K562 (cell line): ENCODE results near the gene RYK. TPM values are rescaled to one million over a fixed set of nuclear protein-coding genes. Genes with fewer than 3 reads are reported as not detected.

Experiments
- CEBPG ChIP-seq, 3 experiments: fragments of 200-800 bp in 1 of 3; sonication (Bioruptor generic) in 1 of 3; sonication (generic) in 1 of 3; formaldehyde crosslinking in 1 of 3; IDR thresholded peaks in 2 of 3; conservative IDR thresholded peaks in 1 of 3; 2 replicates each; pipeline versions ENCODE4 v1.6.1 to v1.8.0; 2016 to 2022; ENCODE audit warnings: missing compliant biosample characterization in 2 of 3, missing genetic modification characterization in 2 of 3, mild to moderate bottlenecking in 1 of 3, missing genetic modification reagents in 1 of 3
- E2F5 ChIP-seq: sonication (generic); formaldehyde crosslinking; IDR thresholded peaks from 2 replicates; pipeline ENCODE4 v1.8.0; 2022; ENCODE audit warnings: mild to moderate bottlenecking, missing genetic modification reagents
- EZH2 ChIP-seq: IDR thresholded peaks from 2 replicates; pipeline ENCODE4 v1.6.1; 2012; ENCODE audit warnings: low read depth, mild to moderate bottlenecking, inconsistent platforms, low read length, borderline replicate concordance
- FOXJ2 ChIP-seq: fragments of 200-800 bp; sonication (Bioruptor generic); IDR thresholded peaks from 2 replicates; pipeline ENCODE4 v1.6.1; 2016; ENCODE audit warnings: missing genetic modification characterization, missing compliant biosample characterization
- FOXO4 ChIP-seq: fragments of 450-650 bp; formaldehyde crosslinking; IDR thresholded peaks from 2 replicates; pipeline ENCODE4 v1.4.0; 2020; ENCODE audit warnings: mild to moderate bottlenecking, moderate library complexity
- GATAD2B ChIP-seq: fragments of 450-650 bp; IDR thresholded peaks from 2 replicates; pipeline ENCODE4 v1.6.1; 2017; ENCODE audit warnings: mild to moderate bottlenecking, borderline replicate concordance
- L3MBTL2 ChIP-seq: fragments of 450-650 bp; IDR thresholded peaks from 2 replicates; pipeline ENCODE4 v1.6.1; 2016; ENCODE audit warnings: mild to moderate bottlenecking, moderate library complexity
- MCM3 ChIP-seq: fragments of 450-650 bp; IDR thresholded peaks from 2 replicates; pipeline ENCODE4 v1.6.1; 2016
- SNRNP70 ChIP-seq: fragments of 200-400 bp; formaldehyde crosslinking; optimal IDR thresholded peaks from 2 replicates; pipeline ENCODE3; 2017; ENCODE audit warnings: low read depth, low read length
- ZKSCAN1 ChIP-seq: fragments of 150-350 bp; IDR thresholded peaks from 2 replicates; pipeline ENCODE4 v1.6.1; 2016; ENCODE audit warnings: low read depth, low read length
- ZNF232 ChIP-seq: sonication (generic); formaldehyde crosslinking; IDR thresholded peaks from 2 replicates; pipeline ENCODE4 v1.8.0; 2022; ENCODE audit warnings: mild to moderate bottlenecking, missing genetic modification reagents
- ZNF263 ChIP-seq: sonication (generic); formaldehyde crosslinking; IDR thresholded peaks from 2 replicates; pipeline ENCODE4 v1.8.0; 2022; ENCODE audit warnings: mild to moderate bottlenecking, missing genetic modification reagents, borderline replicate concordance
- ZNF3 ChIP-seq: fragments of 250-450 bp; sonication (Bioruptor Pico); IDR thresholded peaks from 2 replicates; pipeline ENCODE4 v1.5.0; 2021; ENCODE audit warnings: mild to moderate bottlenecking, moderate library complexity
- ZNF444 ChIP-seq: fragments of 250-450 bp; sonication (Bioruptor Pico); IDR thresholded peaks from 2 replicates; pipeline ENCODE4 v1.4.0; 2020; ENCODE audit warnings: mild to moderate bottlenecking, moderate library complexity
- polyA plus RNA-seq, 8 experiments: library from polyadenylated mRNA; depleted of rRNA in 4 of 8; stranded (reverse) in 5 of 8; unstranded in 3 of 8; fragments of >200 nt; fragmentation: Nextera tagmentation in 2 of 8; fragmentation: Illumina TruSeq in 1 of 8; extraction: Ambion mirVana in 2 of 8; extraction: Trizol in 1 of 8; gene quantifications; 2 replicates each; pipeline versions ENCODE4 v1.2.1 to v1.2.3, GENCODE V29; 2011 to 2014; ENCODE audit warnings: inconsistent platforms in 1 of 8, missing spikeins in 1 of 8
- total RNA-seq, 7 experiments: library from RNA; depleted of rRNA in 6 of 7; stranded (reverse); fragments of >200 nt in 6 of 7; fragmentation: Illumina TruSeq in 2 of 7; extraction: Trizol in 2 of 7; gene quantifications; 2 replicates each; pipeline versions ENCODE4 v1.2.1 to v1.2.3, GENCODE V29; 2011 to 2021; ENCODE audit warnings: low replicate concordance in 1 of 7
- TF ChIP-seq, protein P1 (sequence below): fragments of 250-450 bp; sonication (Bioruptor Pico); IDR thresholded peaks from 2 replicates; pipeline ENCODE4 v1.5.0; 2021
- TF ChIP-seq, protein P2 (sequence below): sonication (generic); formaldehyde crosslinking; IDR thresholded peaks from 2 replicates; pipeline ENCODE4 v1.8.1; 2023; ENCODE audit warnings: mild to moderate bottlenecking, missing genetic modification reagents
- TF ChIP-seq, protein P3 (sequence below), 2 experiments: fragments of 450-650 bp in 1 of 2; sonication (generic) in 1 of 2; formaldehyde crosslinking in 1 of 2; IDR thresholded peaks in 1 of 2; conservative IDR thresholded peaks in 1 of 2; 2 replicates each; pipeline versions ENCODE4 v1.6.1 to v1.8.1; 2016 to 2023; ENCODE audit warnings: mild to moderate bottlenecking in 2 of 2, moderate library complexity in 2 of 2, inconsistent platforms in 1 of 2, missing genetic modification reagents in 1 of 2
- TF ChIP-seq, protein P4 (sequence below), 2 experiments: fragments of 450-650 bp; conservative IDR thresholded peaks; 2 replicates each; pipeline ENCODE4 v1.6.1; 2017; ENCODE audit warnings: mild to moderate bottlenecking in 2 of 2, moderate library complexity in 2 of 2

Gene RYK
- total and polyA plus RNA-seq, 9 of the 15 experiments (the other 6 are each of a cell fraction or from before 2014, with no cell fraction given), result 4.2 to 29.5 (median 16.6) TPM

DNA sequence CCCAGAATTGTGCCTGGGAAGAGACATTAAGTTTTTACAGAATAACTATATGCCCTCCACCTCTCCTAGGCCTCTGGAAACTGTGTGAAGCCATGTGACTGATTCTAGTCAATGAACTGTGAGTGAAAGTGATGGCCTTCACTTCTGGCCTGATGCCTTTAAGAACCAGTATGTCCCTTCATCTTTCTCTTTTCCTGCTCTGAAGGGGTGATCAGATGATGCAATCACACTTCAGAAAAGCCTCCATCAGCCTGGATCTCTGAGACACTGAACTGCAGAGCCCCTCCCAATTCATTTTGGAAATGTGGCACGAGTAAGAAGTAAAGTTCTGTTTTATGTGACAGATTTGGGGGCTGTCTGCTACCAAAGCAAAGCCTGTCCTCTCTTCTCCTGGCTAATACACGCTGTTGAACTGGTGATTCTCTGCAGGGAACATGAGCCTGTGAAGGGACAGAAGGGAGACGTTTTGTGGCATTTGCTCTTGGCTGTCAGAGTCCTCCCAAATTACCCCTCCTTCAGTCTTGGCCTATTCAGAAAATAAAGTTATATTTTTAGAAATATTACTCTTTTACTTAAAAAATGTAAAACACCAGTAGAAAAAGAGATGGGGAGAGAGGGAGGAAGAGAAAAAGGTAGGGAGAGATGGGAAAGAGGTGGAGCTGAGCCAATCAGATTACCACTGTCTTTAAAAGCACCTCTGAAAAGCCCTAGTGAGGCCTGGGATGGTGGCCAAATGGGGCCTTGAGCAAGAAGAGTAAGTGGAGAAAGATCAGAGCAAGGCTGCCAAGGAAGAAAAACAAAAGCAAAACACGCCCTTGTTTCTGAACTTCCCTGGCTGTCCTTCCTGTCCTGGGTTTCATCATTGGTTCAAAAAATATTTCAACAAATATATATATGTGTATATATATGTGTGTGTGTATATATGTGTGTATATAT, 40.9 kb upstream of the RYK start (continued):
- TF ChIP-seq L3MBTL2, result peak; percentile 48; the same call in 1 of the 2 replicates
- TF ChIP-seq FOXJ2 (tag), result peak; percentile 64
- no peak for TF ChIP-seq EZH2
- TF ChIP-seq, protein P1, sequence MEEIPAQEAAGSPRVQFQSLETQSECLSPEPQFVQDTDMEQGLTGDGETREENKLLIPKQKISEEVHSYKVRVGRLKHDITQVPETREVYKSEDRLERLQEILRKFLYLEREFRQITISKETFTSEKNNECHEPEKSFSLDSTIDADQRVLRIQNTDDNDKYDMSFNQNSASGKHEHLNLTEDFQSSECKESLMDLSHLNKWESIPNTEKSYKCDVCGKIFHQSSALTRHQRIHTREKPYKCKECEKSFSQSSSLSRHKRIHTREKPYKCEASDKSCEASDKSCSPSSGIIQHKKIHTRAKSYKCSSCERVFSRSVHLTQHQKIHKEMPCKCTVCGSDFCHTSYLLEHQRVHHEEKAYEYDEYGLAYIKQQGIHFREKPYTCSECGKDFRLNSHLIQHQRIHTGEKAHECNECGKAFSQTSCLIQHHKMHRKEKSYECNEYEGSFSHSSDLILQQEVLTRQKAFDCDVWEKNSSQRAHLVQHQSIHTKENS, result no peak
- TF ChIP-seq, protein P2, sequence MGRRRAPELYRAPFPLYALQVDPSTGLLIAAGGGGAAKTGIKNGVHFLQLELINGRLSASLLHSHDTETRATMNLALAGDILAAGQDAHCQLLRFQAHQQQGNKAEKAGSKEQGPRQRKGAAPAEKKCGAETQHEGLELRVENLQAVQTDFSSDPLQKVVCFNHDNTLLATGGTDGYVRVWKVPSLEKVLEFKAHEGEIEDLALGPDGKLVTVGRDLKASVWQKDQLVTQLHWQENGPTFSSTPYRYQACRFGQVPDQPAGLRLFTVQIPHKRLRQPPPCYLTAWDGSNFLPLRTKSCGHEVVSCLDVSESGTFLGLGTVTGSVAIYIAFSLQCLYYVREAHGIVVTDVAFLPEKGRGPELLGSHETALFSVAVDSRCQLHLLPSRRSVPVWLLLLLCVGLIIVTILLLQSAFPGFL (CRISPR knock-in tag), result no peak
- TF ChIP-seq, protein P3, sequence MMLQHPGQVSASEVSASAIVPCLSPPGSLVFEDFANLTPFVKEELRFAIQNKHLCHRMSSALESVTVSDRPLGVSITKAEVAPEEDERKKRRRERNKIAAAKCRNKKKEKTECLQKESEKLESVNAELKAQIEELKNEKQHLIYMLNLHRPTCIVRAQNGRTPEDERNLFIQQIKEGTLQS (IDR thresholded peaks at IDR 0.05), result peak; percentile 89
- TF ChIP-seq, protein P3 (CRISPR knock-in tag; conservative IDR thresholded peaks at IDR 0.05), result no peak
- no peak for TF ChIP-seq ZNF3
- no peak for TF ChIP-seq ZNF444 (CRISPR knock-in tag)
- TF ChIP-seq ZNF263 (CRISPR knock-in tag), result no peak
- no peak for TF ChIP-seq ZKSCAN1
- no peak for TF ChIP-seq ZNF232 (CRISPR knock-in tag)
- no peak for TF ChIP-seq FOXO4
- TF ChIP-seq, protein P4, sequence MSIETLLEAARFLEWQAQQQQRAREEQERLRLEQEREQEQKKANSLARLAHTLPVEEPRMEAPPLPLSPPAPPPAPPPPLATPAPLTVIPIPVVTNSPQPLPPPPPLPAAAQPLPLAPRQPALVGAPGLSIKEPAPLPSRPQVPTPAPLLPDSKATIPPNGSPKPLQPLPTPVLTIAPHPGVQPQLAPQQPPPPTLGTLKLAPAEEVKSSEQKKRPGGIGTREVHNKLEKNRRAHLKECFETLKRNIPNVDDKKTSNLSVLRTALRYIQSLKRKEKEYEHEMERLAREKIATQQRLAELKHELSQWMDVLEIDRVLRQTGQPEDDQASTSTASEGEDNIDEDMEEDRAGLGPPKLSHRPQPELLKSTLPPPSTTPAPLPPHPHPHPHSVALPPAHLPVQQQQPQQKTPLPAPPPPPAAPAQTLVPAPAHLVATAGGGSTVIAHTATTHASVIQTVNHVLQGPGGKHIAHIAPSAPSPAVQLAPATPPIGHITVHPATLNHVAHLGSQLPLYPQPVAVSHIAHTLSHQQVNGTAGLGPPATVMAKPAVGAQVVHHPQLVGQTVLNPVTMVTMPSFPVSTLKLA (conservative IDR thresholded peaks at IDR 0.05), result no peak
- TF ChIP-seq GATAD2B, result no peak
- no peak for TF ChIP-seq MCM3
- peak; percentile 70 for TF ChIP-seq CEBPG (CRISPR knock-in tag; IDR thresholded peaks at IDR 0.05)
- peak; percentile 55 to 88; a peak in 3 of 4 replicates for TF ChIP-seq CEBPG (tag; conservative IDR thresholded peaks at IDR 0.05 in 1 of 2, IDR thresholded peaks at IDR 0.05 in 1 of 2)
- TF ChIP-seq E2F5 (CRISPR knock-in tag), result no peak
- TF ChIP-seq SNRNP70, result no peak
